WTC11 (cell line): ENCODE measurements around the gene DGUOK. TPM values are rescaled to one million over a fixed set of nuclear protein-coding genes. Genes with fewer than 3 reads are reported as not detected.

Source experiments
- ATAC-seq: fragments of 200-7000 bp; cut with Tn5 transposase; 2 replicates; pipeline ENCODE4 v1.10.0; 2021; ENCODE audit warnings: mild to moderate bottlenecking, moderate library complexity
- CTCF ChIA-PET: fragments of 300-600 bp; sonication (Branson Sonifier 250); formaldehyde crosslinking; loops from one replicate; lab custom pipeline; 2021; ENCODE audit warnings: antibody characterized with exemption; lab: Charles Lee
- POLR2A ChIA-PET: fragments of 350-600 bp; sonication (Branson Sonifier 250); formaldehyde crosslinking; loops from one replicate; lab custom pipeline; 2021; ENCODE audit warnings: antibody characterized with exemption; lab: Charles Lee
- DNase-seq: peaks from one replicate; pipeline ENCODE4 v3.0.0; 2021; ENCODE audit warnings: low spot score
- H3K27ac Mint-ChIP-seq: 2 replicates; pipeline ENCODE4 v1.8.0; 2021; ENCODE audit warnings: mixed read lengths
- H3K27me3 Mint-ChIP-seq: 2 replicates; pipeline ENCODE4 v1.8.0; 2021; ENCODE audit warnings: low read depth, mild to moderate bottlenecking, moderate library complexity, mixed read lengths
- H3K36me3 Mint-ChIP-seq: 2 replicates; pipeline ENCODE4 v1.8.0; 2021; ENCODE audit warnings: mixed read lengths
- H3K4me1 Mint-ChIP-seq: 2 replicates; pipeline ENCODE4 v1.8.0; 2022; ENCODE audit warnings: mixed read lengths
- H3K4me3 Mint-ChIP-seq: 2 replicates; pipeline ENCODE4 v1.8.0; 2021; ENCODE audit warnings: mild to moderate bottlenecking, moderate library complexity, mixed read lengths
- H3K9me3 Mint-ChIP-seq: 2 replicates; pipeline ENCODE4 v1.8.0; 2021; ENCODE audit warnings: mixed read lengths
- MAX ChIP-seq: sonication (generic); formaldehyde crosslinking; IDR thresholded peaks from 2 replicates; pipeline ENCODE4 v1.8.0; 2022; ENCODE audit warnings: mild to moderate bottlenecking, missing genetic modification reagents
- NFYB ChIP-seq: sonication (generic); formaldehyde crosslinking; conservative IDR thresholded peaks from 2 replicates; pipeline ENCODE4 v1.8.0; 2022; ENCODE audit warnings: low read depth, missing genetic modification reagents
- SMAD3 ChIP-seq: sonication (generic); formaldehyde crosslinking; IDR thresholded peaks from 2 replicates; pipeline ENCODE4 v1.8.0; 2022; ENCODE audit warnings: missing genetic modification reagents, mild to moderate bottlenecking, borderline replicate concordance
- SOX15 ChIP-seq: fragments of 250-450 bp; sonication (Bioruptor Pico); IDR thresholded peaks from 2 replicates; pipeline ENCODE4 v1.9.0; 2021; ENCODE audit warnings: mild to moderate bottlenecking
- ZBTB21 ChIP-seq: sonication (generic); formaldehyde crosslinking; IDR thresholded peaks from 2 replicates; pipeline ENCODE4 v1.8.1; 2023; ENCODE audit warnings: mild to moderate bottlenecking, missing genetic modification reagents, borderline replicate concordance
- ZBTB43 ChIP-seq: sonication (generic); formaldehyde crosslinking; IDR thresholded peaks from 2 replicates; pipeline ENCODE4 v1.8.1; 2023; ENCODE audit warnings: mild to moderate bottlenecking, missing genetic modification reagents
- ZNF532 ChIP-seq: fragments of 250-450 bp; sonication (Bioruptor Pico); IDR thresholded peaks from 2 replicates; pipeline ENCODE4 v1.9.0; 2021; ENCODE audit warnings: mild to moderate bottlenecking, borderline replicate concordance
- total RNA-seq: library from RNA; stranded (reverse); gene quantifications from 3 replicates; pipeline ENCODE4 v1.2.3, GENCODE V29; 2021
- TF ChIP-seq, protein P1 (sequence below): fragments of 250-450 bp; sonication (Bioruptor Pico); IDR thresholded peaks from 2 replicates; pipeline ENCODE4 v1.9.0; 2021; ENCODE audit warnings: moderate library complexity, mild to moderate bottlenecking, inconsistent platforms, borderline replicate concordance
- TF ChIP-seq, protein P2 (sequence below): sonication (generic); formaldehyde crosslinking; IDR thresholded peaks from 2 replicates; pipeline ENCODE4 v1.8.1; 2022; ENCODE audit warnings: missing genetic modification reagents, borderline replicate concordance
- TF ChIP-seq, protein P3 (sequence below): sonication (generic); formaldehyde crosslinking; IDR thresholded peaks from 2 replicates; pipeline ENCODE4 v1.8.1; 2022; ENCODE audit warnings: low read depth, missing genetic modification reagents, borderline replicate concordance
- TF ChIP-seq, protein P4 (sequence below): sonication (generic); formaldehyde crosslinking; IDR thresholded peaks from 2 replicates; pipeline ENCODE4 v1.8.0; 2023; ENCODE audit warnings: mild to moderate bottlenecking, missing genetic modification reagents
- TF ChIP-seq, protein P5 (sequence below): sonication (generic); formaldehyde crosslinking; conservative IDR thresholded peaks from 2 replicates; pipeline ENCODE4 v1.8.1; 2023; ENCODE audit warnings: mild to moderate bottlenecking, low read depth, missing genetic modification reagents, moderate library complexity

Gene DGUOK
- total RNA-seq, 1 experiment from 2014 or later, result 105 TPM

- TF ChIP-seq, protein P1, sequence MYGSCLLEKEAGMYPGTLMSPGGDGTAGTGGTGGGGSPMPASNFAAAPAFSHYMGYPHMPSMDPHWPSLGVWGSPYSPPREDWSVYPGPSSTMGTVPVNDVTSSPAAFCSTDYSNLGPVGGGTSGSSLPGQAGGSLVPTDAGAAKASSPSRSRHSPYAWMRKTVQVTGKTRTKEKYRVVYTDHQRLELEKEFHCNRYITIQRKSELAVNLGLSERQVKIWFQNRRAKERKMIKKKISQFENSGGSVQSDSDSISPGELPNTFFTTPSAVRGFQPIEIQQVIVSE (CRISPR knock-in tag), result no peak
- no peak for TF ChIP-seq MAX (CRISPR knock-in tag)
- TF ChIP-seq, protein P2, sequence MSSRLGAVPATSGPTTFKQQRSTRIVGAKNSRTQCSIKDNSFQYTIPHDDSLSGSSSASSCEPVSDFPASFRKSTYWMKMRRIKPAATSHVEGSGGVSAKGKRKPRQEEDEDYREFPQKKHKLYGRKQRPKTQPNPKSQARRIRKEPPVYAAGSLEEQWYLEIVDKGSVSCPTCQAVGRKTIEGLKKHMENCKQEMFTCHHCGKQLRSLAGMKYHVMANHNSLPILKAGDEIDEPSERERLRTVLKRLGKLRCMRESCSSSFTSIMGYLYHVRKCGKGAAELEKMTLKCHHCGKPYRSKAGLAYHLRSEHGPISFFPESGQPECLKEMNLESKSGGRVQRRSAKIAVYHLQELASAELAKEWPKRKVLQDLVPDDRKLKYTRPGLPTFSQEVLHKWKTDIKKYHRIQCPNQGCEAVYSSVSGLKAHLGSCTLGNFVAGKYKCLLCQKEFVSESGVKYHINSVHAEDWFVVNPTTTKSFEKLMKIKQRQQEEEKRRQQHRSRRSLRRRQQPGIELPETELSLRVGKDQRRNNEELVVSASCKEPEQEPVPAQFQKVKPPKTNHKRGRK (CRISPR knock-in tag), result no peak
- no peak for TF ChIP-seq ZBTB21
- TF ChIP-seq, protein P3, sequence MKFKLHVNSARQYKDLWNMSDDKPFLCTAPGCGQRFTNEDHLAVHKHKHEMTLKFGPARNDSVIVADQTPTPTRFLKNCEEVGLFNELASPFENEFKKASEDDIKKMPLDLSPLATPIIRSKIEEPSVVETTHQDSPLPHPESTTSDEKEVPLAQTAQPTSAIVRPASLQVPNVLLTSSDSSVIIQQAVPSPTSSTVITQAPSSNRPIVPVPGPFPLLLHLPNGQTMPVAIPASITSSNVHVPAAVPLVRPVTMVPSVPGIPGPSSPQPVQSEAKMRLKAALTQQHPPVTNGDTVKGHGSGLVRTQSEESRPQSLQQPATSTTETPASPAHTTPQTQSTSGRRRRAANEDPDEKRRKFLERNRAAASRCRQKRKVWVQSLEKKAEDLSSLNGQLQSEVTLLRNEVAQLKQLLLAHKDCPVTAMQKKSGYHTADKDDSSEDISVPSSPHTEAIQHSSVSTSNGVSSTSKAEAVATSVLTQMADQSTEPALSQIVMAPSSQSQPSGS (CRISPR knock-in tag), result no peak
Observed at GRCh38 chr2:73889206-73889605, 37.5 kb upstream of the DGUOK start (continued).

DNA sequence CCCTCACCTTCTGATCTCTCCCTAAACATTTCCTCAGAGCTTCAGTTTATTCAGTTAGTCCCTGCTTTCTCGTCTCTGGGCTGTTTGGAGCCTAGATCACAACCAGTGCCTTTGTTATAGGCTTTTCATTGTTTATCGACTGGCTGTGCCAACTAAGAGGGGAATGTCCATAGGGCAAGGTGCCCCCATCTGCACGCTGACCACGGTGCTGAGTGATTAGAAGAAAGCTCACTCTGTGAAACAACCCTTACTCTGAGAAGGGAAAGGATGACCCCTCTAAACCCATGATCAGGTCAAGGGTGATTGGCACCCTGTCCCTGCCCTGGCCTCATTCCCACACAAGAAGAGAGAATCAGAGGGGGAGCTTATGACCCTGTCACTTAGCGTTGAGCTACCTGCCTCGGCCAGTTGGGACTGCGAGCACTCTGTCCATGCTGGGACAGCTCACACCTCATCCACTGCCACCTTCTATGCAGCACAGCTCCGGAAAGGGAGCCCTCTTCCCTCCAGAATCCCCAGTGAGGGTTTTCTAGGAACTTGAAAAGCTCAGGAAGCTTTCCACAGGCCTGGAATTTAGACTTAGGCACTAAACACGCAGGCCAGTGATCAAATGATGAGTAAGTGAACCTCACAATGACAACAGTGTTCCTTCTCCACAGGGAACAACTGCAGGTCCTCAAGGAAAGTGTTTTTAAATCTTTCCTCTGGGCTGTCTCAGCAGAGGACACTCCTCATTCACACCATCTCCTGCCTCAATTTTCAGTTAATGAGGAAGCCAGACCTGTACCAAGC is 36.2 kb upstream of the DGUOK start:
- ATAC-seq, result no peak; the same call in 1 of the 2 replicates

DNA sequence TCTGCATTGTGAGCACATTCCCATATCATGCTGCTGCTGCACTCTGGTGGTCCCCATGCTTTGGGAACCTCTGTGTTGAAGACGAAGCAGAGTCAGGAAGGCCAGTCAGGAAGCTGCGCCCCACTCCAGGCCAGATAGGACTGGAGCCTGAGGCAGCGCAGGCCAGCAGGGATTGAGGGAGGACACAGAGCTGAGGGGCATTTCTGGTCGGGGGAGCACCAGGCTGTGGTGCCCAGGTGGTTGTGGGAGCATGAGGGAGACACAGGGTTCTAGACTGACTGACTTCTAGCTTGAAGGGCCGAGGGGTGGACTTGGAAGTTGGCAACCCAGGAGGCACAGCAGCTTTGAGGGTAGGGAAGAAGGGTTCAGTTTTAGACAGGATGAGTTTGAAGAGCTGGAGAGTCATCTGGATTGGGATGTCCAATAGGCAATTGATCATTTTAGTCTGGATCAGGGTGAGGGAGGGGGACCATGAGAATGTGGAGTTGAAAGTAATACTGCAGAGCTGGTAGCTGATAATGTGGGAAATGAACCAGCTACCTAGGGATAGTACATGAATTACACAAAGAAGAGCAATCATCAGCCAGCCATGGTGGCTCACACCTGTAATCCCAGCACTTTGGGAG is 35.3 kb upstream of the DGUOK start:
- Mint-ChIP-seq H3K27me3 (no peaks in the 10 kb centered on the region; the same call in 1 of the 2 replicates), H3K4me1 (peaks cover 4% of the 10 kb centered on the region), H3K9me3 (no peaks in the 10 kb centered on the region), H3K4me3 (no peak overlapping the region), H3K36me3 (no peaks in the 10 kb centered on the region), H3K27ac (no peak overlapping the region)
- CTCF ChIA-PET, result interaction anchor here (1.3 to 4.3 kb wide), 5 partner anchors 16 to 229 kb away, joined by 3 to 14 read pairs (median 5); no protein-coding TSS in a partner anchor
- DNase-seq (no peak), ATAC-seq (no peak)
- POLR2A ChIA-PET, result no interaction called here
- TF ChIP-seq, protein P4, sequence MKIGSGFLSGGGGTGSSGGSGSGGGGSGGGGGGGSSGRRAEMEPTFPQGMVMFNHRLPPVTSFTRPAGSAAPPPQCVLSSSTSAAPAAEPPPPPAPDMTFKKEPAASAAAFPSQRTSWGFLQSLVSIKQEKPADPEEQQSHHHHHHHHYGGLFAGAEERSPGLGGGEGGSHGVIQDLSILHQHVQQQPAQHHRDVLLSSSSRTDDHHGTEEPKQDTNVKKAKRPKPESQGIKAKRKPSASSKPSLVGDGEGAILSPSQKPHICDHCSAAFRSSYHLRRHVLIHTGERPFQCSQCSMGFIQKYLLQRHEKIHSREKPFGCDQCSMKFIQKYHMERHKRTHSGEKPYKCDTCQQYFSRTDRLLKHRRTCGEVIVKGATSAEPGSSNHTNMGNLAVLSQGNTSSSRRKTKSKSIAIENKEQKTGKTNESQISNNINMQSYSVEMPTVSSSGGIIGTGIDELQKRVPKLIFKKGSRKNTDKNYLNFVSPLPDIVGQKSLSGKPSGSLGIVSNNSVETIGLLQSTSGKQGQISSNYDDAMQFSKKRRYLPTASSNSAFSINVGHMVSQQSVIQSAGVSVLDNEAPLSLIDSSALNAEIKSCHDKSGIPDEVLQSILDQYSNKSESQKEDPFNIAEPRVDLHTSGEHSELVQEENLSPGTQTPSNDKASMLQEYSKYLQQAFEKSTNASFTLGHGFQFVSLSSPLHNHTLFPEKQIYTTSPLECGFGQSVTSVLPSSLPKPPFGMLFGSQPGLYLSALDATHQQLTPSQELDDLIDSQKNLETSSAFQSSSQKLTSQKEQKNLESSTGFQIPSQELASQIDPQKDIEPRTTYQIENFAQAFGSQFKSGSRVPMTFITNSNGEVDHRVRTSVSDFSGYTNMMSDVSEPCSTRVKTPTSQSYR (CRISPR knock-in tag), result no peak
- TF ChIP-seq SOX15 (no peak), ZNF532 (CRISPR knock-in tag) (no peak), SMAD3 (no peak), NFYB (no peak)
- TF ChIP-seq, protein P5, sequence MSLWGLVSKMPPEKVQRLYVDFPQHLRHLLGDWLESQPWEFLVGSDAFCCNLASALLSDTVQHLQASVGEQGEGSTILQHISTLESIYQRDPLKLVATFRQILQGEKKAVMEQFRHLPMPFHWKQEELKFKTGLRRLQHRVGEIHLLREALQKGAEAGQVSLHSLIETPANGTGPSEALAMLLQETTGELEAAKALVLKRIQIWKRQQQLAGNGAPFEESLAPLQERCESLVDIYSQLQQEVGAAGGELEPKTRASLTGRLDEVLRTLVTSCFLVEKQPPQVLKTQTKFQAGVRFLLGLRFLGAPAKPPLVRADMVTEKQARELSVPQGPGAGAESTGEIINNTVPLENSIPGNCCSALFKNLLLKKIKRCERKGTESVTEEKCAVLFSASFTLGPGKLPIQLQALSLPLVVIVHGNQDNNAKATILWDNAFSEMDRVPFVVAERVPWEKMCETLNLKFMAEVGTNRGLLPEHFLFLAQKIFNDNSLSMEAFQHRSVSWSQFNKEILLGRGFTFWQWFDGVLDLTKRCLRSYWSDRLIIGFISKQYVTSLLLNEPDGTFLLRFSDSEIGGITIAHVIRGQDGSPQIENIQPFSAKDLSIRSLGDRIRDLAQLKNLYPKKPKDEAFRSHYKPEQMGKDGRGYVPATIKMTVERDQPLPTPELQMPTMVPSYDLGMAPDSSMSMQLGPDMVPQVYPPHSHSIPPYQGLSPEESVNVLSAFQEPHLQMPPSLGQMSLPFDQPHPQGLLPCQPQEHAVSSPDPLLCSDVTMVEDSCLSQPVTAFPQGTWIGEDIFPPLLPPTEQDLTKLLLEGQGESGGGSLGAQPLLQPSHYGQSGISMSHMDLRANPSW (CRISPR knock-in tag), result no peak

More for the DNA sequence above, 36.2 kb upstream of the DGUOK start:
- H3K27me3 Mint-ChIP-seq, result no peaks in the 10 kb centered on the region; the same call in 1 of the 2 replicates
- DNase-seq, result no peak
- no peak for TF ChIP-seq ZBTB43 (CRISPR knock-in tag)
- TF ChIP-seq, all 79 proteins: peak for 0
- H3K36me3 Mint-ChIP-seq, result no peaks in the 10 kb centered on the region
- no peaks in the 10 kb centered on the region for H3K9me3 Mint-ChIP-seq
- CTCF ChIA-PET, result interaction anchor here (0.9 to 1.7 kb wide), 3 partner anchors 17 to 230 kb away, joined by 3 to 4 read pairs (median 3); no protein-coding TSS in a partner anchor
- POLR2A ChIA-PET, result interaction anchor here (0.9 kb wide), 1 partner anchor 30 kb away, joined by 3 read pairs; no protein-coding TSS in a partner anchor
- H3K4me3 Mint-ChIP-seq, result no peak overlapping the region
- no peak overlapping the region for H3K27ac Mint-ChIP-seq
- peaks cover 4% of the 10 kb centered on the region for H3K4me1 Mint-ChIP-seq
